AG08396 (cell line): ENCODE results near the gene NEDD4L.

Experiments used
- DNase-seq: peaks from one replicate; pipeline ENCODE4 v3.0.0; 2012; ENCODE audit warnings: low spot score, mixed read lengths

NEDD4L gene

GRCh38 chr18:58095222-58095621 lies 51.2 kb downstream of the NEDD4L start:
- no peak for DNase-seq

GRCh38 chr18:58095655-58096054 lies 51.6 kb downstream of the NEDD4L start:
- DNase-seq, result no peak

GRCh38 chr18:58096658-58097057 lies 52.6 kb downstream of the NEDD4L start:
- no peak for DNase-seq

- DNase-seq, result no peak
Measured at GRCh38 chr18:58097121-58097906, 53.3 kb downstream of the NEDD4L start.

GRCh38 chr18:58097907-58098166 lies 53.8 kb downstream of the NEDD4L start:
- no peak for DNase-seq

GRCh38 chr18:58098706-58099105 lies 54.7 kb downstream of the NEDD4L start:
- no peak for DNase-seq

- no peak for DNase-seq
Measured at GRCh38 chr18:58100154-58100553, 56.1 kb downstream of the NEDD4L start.

- DNase-seq, result no peak
Measured at GRCh38 chr18:58101291-58101794, 57.3 kb downstream of the NEDD4L start.

GRCh38 chr18:58102018-58102417 lies 58.0 kb downstream of the NEDD4L start:
- DNase-seq, result no peak

- no peak for DNase-seq
Measured at GRCh38 chr18:58102875-58103274, 58.8 kb downstream of the NEDD4L start.

- peak; percentile 26 for DNase-seq
Measured at GRCh38 chr18:58103339-58103985, 59.4 kb downstream of the NEDD4L start.

GRCh38 chr18:58104096-58104495 lies 60.1 kb downstream of the NEDD4L start:
- DNase-seq, result no peak

GRCh38 chr18:58105206-58105887 lies 61.3 kb downstream of the NEDD4L start:
- no peak for DNase-seq

GRCh38 chr18:58105888-58106260 lies 61.8 kb downstream of the NEDD4L start:
- no peak for DNase-seq

- DNase-seq, result no peak
Measured at GRCh38 chr18:58106289-58107070, 62.5 kb downstream of the NEDD4L start.

GRCh38 chr18:58109256-58109655 lies 65.2 kb downstream of the NEDD4L start:
- no peak for DNase-seq

- no peak for DNase-seq
Measured at GRCh38 chr18:58110398-58110797, 66.4 kb downstream of the NEDD4L start.

- no peak for DNase-seq
Measured at GRCh38 chr18:58112174-58112573, 68.1 kb downstream of the NEDD4L start.

- no peak for DNase-seq
Measured at GRCh38 chr18:58113337-58113736, 69.3 kb downstream of the NEDD4L start.

- DNase-seq, result no peak
Measured at GRCh38 chr18:58114766-58115165, 70.7 kb downstream of the NEDD4L start.

- no peak for DNase-seq
Measured at GRCh38 chr18:58116818-58117217, 72.8 kb downstream of the NEDD4L start.

- DNase-seq, result peak; percentile 75
Measured at GRCh38 chr18:58117786-58118403, 73.9 kb downstream of the NEDD4L start.
